SU-DHL-6 (cell line): Measurements from ENCODE around the gene GHDC.

Experiments used
- CTCF ChIP-seq: fragments of 200-600 bp; sonication (generic); IDR thresholded peaks from one replicate; pipeline ENCODE4 v1.5.1; 2017; ENCODE audit warnings: antibody characterized with exemption, mild to moderate bottlenecking, low read length, moderate library complexity; ENCODE audit not compliant: insufficient read depth, poor library complexity, severe bottlenecking
- EZH2phosphoT487 ChIP-seq: fragments of 200-600 bp; sonication (generic), shearing (Covaris generic); conservative IDR thresholded peaks from 2 replicates; pipeline ENCODE4 v1.6.1; 2018; ENCODE audit warnings: mild to moderate bottlenecking, antibody characterized with exemption, low read length, moderate library complexity, mixed read lengths

GRCh38 chr17:42163696-42164407 lies 30.4 kb downstream of the GHDC start:
- TF ChIP-seq CTCF: no peak
- TF ChIP-seq EZH2phosphoT487: no peak
